ENCODE data around the gene CRADD. TPM values are rescaled to one million over a fixed set of nuclear protein-coding genes. Genes with fewer than 3 reads are reported as not detected.

Gene CRADD
- total RNA-seq, 2 experiments from 2014 or later: 5.8 to 9.2 TPM

DNA sequence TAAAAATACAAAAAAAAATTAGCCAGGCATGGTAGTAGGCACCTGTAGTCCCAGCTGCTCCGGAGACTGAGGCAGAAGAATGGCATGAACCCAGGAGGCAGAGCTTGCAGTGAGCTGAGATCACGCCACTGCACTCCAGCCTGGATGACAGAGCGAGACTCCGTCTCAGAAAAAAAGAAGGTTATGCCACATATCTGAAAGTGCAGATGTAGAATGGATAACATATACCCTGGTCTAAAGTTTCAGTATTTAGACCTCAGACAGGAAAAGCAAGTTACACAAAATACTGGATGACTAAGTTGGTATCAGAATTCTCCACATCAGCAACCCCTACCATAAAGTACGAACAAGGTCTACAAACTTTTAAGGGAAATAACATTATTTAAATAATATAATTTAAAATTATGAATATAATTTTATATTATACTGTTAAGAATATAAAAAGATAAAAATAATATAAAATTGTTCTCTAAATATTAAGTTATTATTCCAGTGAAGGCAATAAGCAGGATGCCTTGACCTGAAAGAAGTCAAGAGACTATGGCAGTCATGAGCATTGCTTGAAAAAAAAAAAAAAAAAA, 169.9 kb downstream of the CRADD start:
- CTCF ChIA-PET: no interaction called here
- no peak overlapping the region for H3K27ac ChIP-seq (ENCODE audit: low read depth in 1 of 2, low read length in 2 of 2)
- peaks cover 27% of the 10 kb centered on the region for H3K4me1 Mint-ChIP-seq (ENCODE audit: low read depth)
- DNase-seq: no peak
- H3K9me3 ChIP-seq (ENCODE audit: control insufficient read depth in 1 of 2, insufficient read depth in 1 of 2, low read length in 2 of 2): peaks cover 0 to 4% of the 10 kb centered on the region in 2 experiments
- H3K27me3 Mint-ChIP-seq: no peaks in the 10 kb centered on the region
- no peak overlapping the region for H3K4me3 Mint-ChIP-seq
- no peaks in the 10 kb centered on the region for H3K9me3 Mint-ChIP-seq
- peaks cover 15% of the 10 kb centered on the region for H3K36me3 Mint-ChIP-seq (ENCODE audit: low read depth)
- H3K4me1 ChIP-seq (ENCODE audit: insufficient read depth, low read length): peaks cover 18% of the 10 kb centered on the region
- H3K36me3 ChIP-seq (ENCODE audit: insufficient read depth, low read length): no peaks in the 10 kb centered on the region
- H3K4me3 ChIP-seq (ENCODE audit: low read length): no peak overlapping the region
- no peak for TF ChIP-seq CTCF (IDR thresholded peaks at IDR 0.05)
- no peaks in the 10 kb centered on the region for H3K27me3 ChIP-seq (ENCODE audit: control insufficient read depth in 1 of 2, insufficient read depth in 2 of 2, low read length in 2 of 2)
- no peak for ATAC-seq (ENCODE audit: poor library complexity)
- H3K27ac Mint-ChIP-seq: no peak overlapping the region
- intact Hi-C loops (cut with DNase I, micrococcal nuclease): no loop called here
- POLR2A ChIA-PET: no interaction called here

GRCh38 chr12:93847517-93848474, 170.6 kb downstream of the CRADD start:
- CTCF ChIA-PET: no interaction called here
- Mint-ChIP-seq H3K36me3 (ENCODE audit: low read depth) (peaks cover 21% of the 10 kb centered on the region), H3K4me1 (ENCODE audit: low read depth) (peaks cover 27% of the 10 kb centered on the region), H3K27me3 (no peaks in the 10 kb centered on the region), H3K27ac (no peak overlapping the region), H3K9me3 (no peaks in the 10 kb centered on the region), H3K4me3 (no peak overlapping the region)
- no peak overlapping the region for H3K27ac ChIP-seq (ENCODE audit: low read depth in 1 of 2, low read length in 2 of 2)
- no peak for TF ChIP-seq CTCF (IDR thresholded peaks at IDR 0.05)
- POLR2A ChIA-PET: no interaction called here
- H3K4me1 ChIP-seq (ENCODE audit: insufficient read depth, low read length): peaks cover 18% of the 10 kb centered on the region
- no peaks in the 10 kb centered on the region for H3K27me3 ChIP-seq (ENCODE audit: control insufficient read depth in 1 of 2, insufficient read depth in 2 of 2, low read length in 2 of 2)
- ATAC-seq (ENCODE audit: poor library complexity): no peak
- no peaks in the 10 kb centered on the region for H3K36me3 ChIP-seq (ENCODE audit: insufficient read depth, low read length)
- DNase-seq: peak in 3 of 14 experiments; percentile 22 to 30 (median 24)
- intact Hi-C loops (cut with DNase I, micrococcal nuclease): no loop called here
- H3K4me3 ChIP-seq (ENCODE audit: low read length): no peak overlapping the region
- peaks cover 0 to 4% of the 10 kb centered on the region in 2 experiments for H3K9me3 ChIP-seq (ENCODE audit: control insufficient read depth in 1 of 2, insufficient read depth in 1 of 2, low read length in 2 of 2)

DNA sequence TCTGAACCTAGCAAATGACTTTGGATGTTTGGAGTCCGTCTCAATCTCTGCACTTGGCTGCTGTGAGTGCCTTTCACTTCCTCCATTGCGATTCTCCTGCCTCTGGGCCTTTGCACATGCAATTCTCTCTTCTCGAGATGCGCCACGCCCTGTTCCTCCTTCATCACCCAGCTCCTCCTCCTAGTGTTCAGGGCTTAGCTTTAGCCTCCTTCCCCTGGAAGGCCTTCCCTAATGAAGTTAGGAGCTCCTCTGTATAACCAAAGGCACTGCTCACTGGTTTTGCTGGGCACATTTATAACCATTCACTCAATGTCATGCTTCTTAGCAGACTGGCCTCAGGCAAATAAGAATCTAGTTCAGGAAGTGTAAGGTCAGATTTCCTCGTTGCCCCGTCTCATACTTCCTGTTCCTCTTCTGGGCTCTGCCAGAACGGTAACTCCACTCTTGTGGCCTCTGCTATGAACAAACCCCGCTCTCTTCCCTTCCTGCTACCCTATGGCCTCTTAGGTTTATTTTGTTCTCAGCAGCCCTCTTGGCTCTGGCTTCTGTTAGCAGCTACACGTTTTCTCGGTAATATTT, 171.4 kb downstream of the CRADD start:
- Mint-ChIP-seq H3K27ac (peak overlapping the region; percentile 3), H3K36me3 (ENCODE audit: low read depth) (peaks cover 25% of the 10 kb centered on the region), H3K27me3 (no peaks in the 10 kb centered on the region), H3K4me3 (no peak overlapping the region), H3K4me1 (ENCODE audit: low read depth) (peaks cover 27% of the 10 kb centered on the region), H3K9me3 (no peaks in the 10 kb centered on the region)
- TF ChIP-seq CTCF (IDR thresholded peaks at IDR 0.05): no peak
- no peak overlapping the region for H3K4me3 ChIP-seq (ENCODE audit: low read length)
- H3K9me3 ChIP-seq (ENCODE audit: control insufficient read depth in 1 of 2, insufficient read depth in 1 of 2, low read length in 2 of 2): peaks cover 0 to 4% of the 10 kb centered on the region in 2 experiments
- intact Hi-C loops (cut with DNase I, micrococcal nuclease): no loop called here
- no peak overlapping the region for H3K27ac ChIP-seq (ENCODE audit: low read depth in 1 of 2, low read length in 2 of 2)
- POLR2A ChIA-PET: no interaction called here
- H3K36me3 ChIP-seq (ENCODE audit: insufficient read depth, low read length): no peaks in the 10 kb centered on the region
- H3K4me1 ChIP-seq (ENCODE audit: insufficient read depth, low read length): peaks cover 18% of the 10 kb centered on the region
- DNase-seq (peak in 3 of 14 experiments; percentile 36 to 46 (median 37)), ATAC-seq (ENCODE audit: poor library complexity) (no peak)
- CTCF ChIA-PET: no interaction called here
- no peaks in the 10 kb centered on the region for H3K27me3 ChIP-seq (ENCODE audit: control insufficient read depth in 1 of 2, insufficient read depth in 2 of 2, low read length in 2 of 2)

Measured in CD4-positive, alpha-beta T cell (primary cell).